DOHH2 (cell line): Measurements from ENCODE around the gene DISP2.

ENCODE experiments used
- H3F3A ChIP-seq: fragments of 200-600 bp; sonication (generic), shearing (Covaris generic); 2 replicates; pipeline ENCODE4 v1.6.0; 2016; ENCODE audit warnings: antibody characterized with exemption, mild to moderate bottlenecking; ENCODE audit not compliant: control insufficient read depth, insufficient read depth
- H3K27ac ChIP-seq: fragments of 200-600 bp; sonication (generic); 2 replicates; pipeline ENCODE4 v1.5.1; 2014; ENCODE audit warnings: low read depth, mild to moderate bottlenecking, low read length, moderate library complexity
- H3K27me3 ChIP-seq: fragments of 200-600 bp; sonication (generic); 2 replicates; pipeline ENCODE4 v1.6.1; 2014; ENCODE audit warnings: mild to moderate bottlenecking, low read length, mixed read lengths; ENCODE audit not compliant: control insufficient read depth
- H3K36me3 ChIP-seq: fragments of 200-600 bp; sonication (generic); 2 replicates; pipeline ENCODE4 v1.6.1; 2014; ENCODE audit warnings: mild to moderate bottlenecking, low read length, moderate library complexity, mixed read lengths; ENCODE audit not compliant: control insufficient read depth
- H3K4me1 ChIP-seq: fragments of 200-600 bp; sonication (generic); 2 replicates; pipeline ENCODE4 v1.6.1; 2014; ENCODE audit warnings: mild to moderate bottlenecking, low read length, mixed read lengths; ENCODE audit not compliant: control insufficient read depth
- H3K4me2 ChIP-seq: fragments of 200-600 bp; sonication (generic); 2 replicates; pipeline ENCODE4 v1.6.0; 2014; ENCODE audit warnings: mild to moderate bottlenecking, low read length, moderate library complexity
- H3K4me3 ChIP-seq: fragments of 200-600 bp; sonication (generic); 2 replicates; pipeline ENCODE4 v1.5.1; 2014; ENCODE audit warnings: mild to moderate bottlenecking, low read length, mixed read lengths
- H3K79me2 ChIP-seq: fragments of 200-600 bp; sonication (generic); 2 replicates; pipeline ENCODE4 v1.6.1; 2014; ENCODE audit warnings: mild to moderate bottlenecking, low read length, mixed read lengths; ENCODE audit not compliant: control insufficient read depth
- H3K9me2 ChIP-seq: fragments of 200-600 bp; sonication (generic); replicated peaks from 2 replicates; pipeline ENCODE4 v1.6.1; 2014; ENCODE audit warnings: mild to moderate bottlenecking, low read length, mixed read lengths; ENCODE audit not compliant: control insufficient read depth
- H3K9me3 ChIP-seq: fragments of 200-600 bp; sonication (generic); 2 replicates; pipeline ENCODE4 v1.6.1; 2014; ENCODE audit warnings: antibody characterized with exemption, low read length, mixed read lengths; ENCODE audit not compliant: control insufficient read depth, insufficient read depth
- H4K20me1 ChIP-seq: fragments of 200-600 bp; sonication (generic); 2 replicates; pipeline ENCODE4 v1.6.0; 2014; ENCODE audit warnings: low read depth, mild to moderate bottlenecking, antibody characterized with exemption, low read length, moderate library complexity; ENCODE audit not compliant: control insufficient read depth, insufficient read depth
- EZH2phosphoT487 ChIP-seq: fragments of 200-600 bp; sonication (generic); IDR thresholded peaks from 2 replicates; pipeline ENCODE4 v1.6.1; 2017; ENCODE audit warnings: borderline replicate concordance, mild to moderate bottlenecking, antibody characterized with exemption, low read length, moderate library complexity, mixed read lengths
- TF ChIP-seq, protein P1 (sequence below): fragments of 200-600 bp; sonication (generic); IDR thresholded peaks from one replicate; pipeline ENCODE4 v1.5.1; 2014; ENCODE audit warnings: antibody characterized with exemption, mild to moderate bottlenecking, low read depth, low read length; ENCODE audit not compliant: poor library complexity, severe bottlenecking

The DISP2 gene

DNA sequence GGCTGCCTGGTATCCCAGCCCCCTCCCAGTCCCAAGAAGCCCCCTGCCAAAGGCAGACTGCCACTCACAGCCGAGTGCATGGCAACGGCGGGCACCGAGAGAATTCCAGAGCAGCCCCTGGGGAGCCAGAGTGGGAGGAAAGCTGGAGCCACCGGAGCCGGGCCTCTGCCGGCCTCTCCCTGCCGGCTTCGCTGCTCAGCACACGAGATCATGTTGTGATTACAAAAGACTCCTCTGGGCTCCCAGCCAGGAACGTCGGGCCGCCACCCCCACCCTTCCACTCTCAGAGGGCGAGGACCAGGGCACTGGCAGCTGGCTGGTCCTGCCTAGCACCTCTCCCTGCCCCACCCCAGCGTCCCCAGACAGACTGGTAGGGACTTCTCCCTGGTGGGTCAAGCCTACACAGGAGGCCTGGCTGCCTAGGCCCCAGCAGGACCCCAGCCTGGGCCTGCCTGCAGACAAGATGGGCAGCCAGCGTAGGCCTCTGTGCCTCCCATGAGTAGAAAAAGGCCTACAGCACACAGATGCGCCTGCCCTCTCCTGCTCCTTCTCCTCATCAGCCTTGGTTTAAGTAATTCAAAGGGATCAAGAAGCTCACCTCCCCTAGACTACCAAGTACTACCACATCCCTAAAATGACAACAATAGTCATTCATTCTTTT is 17.1 kb upstream of the DISP2 start, which contains the start of gene CCDC9B:
Gene CCDC9B (minus strand): TSS at position 200 of the 661 bp plus-strand sequence. CDS start 120 bp downstream, at position 80.
- no peaks in the 10 kb centered on the region for H4K20me1 ChIP-seq
- no peaks in the 10 kb centered on the region for H3K79me2 ChIP-seq
- no peaks in the 10 kb centered on the region for H3K9me2 ChIP-seq
- H3K4me3 ChIP-seq: no peak within 1 kb of the TSS
- H3F3A ChIP-seq: no peaks in the 10 kb centered on the region
- H3K27me3 ChIP-seq: no peaks in the 10 kb centered on the region
- TF ChIP-seq EZH2phosphoT487: no peak
- TF ChIP-seq, protein P1, sequence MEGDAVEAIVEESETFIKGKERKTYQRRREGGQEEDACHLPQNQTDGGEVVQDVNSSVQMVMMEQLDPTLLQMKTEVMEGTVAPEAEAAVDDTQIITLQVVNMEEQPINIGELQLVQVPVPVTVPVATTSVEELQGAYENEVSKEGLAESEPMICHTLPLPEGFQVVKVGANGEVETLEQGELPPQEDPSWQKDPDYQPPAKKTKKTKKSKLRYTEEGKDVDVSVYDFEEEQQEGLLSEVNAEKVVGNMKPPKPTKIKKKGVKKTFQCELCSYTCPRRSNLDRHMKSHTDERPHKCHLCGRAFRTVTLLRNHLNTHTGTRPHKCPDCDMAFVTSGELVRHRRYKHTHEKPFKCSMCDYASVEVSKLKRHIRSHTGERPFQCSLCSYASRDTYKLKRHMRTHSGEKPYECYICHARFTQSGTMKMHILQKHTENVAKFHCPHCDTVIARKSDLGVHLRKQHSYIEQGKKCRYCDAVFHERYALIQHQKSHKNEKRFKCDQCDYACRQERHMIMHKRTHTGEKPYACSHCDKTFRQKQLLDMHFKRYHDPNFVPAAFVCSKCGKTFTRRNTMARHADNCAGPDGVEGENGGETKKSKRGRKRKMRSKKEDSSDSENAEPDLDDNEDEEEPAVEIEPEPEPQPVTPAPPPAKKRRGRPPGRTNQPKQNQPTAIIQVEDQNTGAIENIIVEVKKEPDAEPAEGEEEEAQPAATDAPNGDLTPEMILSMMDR: no peak
- peaks cover 10% of the 10 kb centered on the region for H3K4me1 ChIP-seq
- H3K27ac ChIP-seq: no peak within 1 kb of the TSS
- no peaks in the 10 kb centered on the region for H3K36me3 ChIP-seq
- H3K9me3 ChIP-seq: no peaks in the 10 kb centered on the region
- no peak within 1 kb of the TSS for H3K4me2 ChIP-seq

DNA sequence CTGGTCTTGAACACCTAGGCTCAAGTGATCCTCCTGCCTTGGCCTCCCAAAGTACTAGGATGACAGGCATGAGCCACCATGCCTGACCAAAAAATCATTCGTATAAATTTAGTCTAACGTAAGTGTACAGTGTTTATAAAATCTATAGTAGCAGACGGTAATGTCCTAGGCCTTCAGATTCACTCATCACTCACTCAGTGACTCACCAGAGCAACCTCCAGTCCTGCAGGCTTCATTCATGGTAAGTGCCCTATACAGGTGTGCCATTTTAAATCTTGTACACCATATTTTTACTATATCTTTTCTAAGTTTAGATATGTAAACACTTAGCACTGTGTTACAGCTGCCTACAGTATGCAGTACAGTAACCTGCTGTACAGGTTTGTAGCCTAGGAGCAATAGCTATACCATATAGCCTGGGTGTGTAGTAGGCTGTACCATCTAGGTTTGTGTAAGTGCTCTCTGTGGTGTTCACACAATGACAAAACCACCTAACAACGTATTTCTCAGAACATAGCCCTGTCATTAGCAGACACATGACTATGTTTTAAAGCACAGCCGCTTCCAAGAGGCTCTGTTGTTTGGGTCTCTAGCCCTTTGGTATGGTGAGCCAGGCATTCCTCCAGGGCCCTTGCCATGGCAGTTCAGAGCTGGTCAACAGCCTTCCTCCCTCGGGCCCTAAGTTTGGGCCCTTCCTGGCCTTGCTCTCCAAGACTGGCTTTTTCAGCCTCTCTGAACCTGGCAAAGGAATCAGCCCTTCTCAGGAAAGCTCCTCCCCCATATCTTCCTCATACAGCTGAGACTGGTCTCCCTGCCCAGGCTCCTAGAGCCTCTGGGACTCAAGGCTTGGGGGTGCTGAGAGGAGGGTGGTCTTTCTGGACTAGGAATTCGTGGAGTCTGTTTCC is 15.4 kb upstream of the DISP2 start:
- H3K4me1 ChIP-seq: peaks cover 5% of the 10 kb centered on the region
- H3K27ac ChIP-seq: no peak overlapping the region
- H3K79me2 ChIP-seq: no peaks in the 10 kb centered on the region
- no peaks in the 10 kb centered on the region for H3F3A ChIP-seq
- TF ChIP-seq EZH2phosphoT487: no peak
- TF ChIP-seq, protein P1: no peak
- H3K4me3 ChIP-seq: no peak overlapping the region
- no peaks in the 10 kb centered on the region for H3K27me3 ChIP-seq
- H3K36me3 ChIP-seq: no peaks in the 10 kb centered on the region
- H3K9me2 ChIP-seq: no peaks in the 10 kb centered on the region
- no peaks in the 10 kb centered on the region for H4K20me1 ChIP-seq
- H3K9me3 ChIP-seq: no peaks in the 10 kb centered on the region
- H3K4me2 ChIP-seq: no peak overlapping the region

DNA sequence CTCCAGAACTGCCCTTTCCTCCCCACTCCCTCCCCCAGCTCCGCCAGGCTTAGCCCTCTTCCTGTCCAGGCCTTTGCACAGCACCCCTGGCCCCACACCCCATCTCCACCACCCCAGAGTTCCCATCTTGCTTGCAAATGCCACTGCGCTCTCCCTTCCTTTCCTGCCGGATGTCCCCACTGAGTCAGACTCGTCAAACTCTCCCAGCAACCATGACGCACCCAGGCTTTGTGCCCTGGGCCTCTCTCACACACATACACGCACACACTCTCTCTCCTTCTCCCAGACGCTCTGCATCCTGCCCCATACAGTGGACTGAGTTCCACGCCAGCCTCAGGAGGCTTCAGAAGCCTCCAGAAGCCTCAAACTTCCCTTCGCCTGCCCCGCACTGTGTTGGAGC is 14.5 kb upstream of the DISP2 start:
- no peak overlapping the region for H3K27ac ChIP-seq
- H3K4me2 ChIP-seq: no peak overlapping the region
- H3K27me3 ChIP-seq: no peaks in the 10 kb centered on the region
- H3K9me2 ChIP-seq: no peaks in the 10 kb centered on the region
- TF ChIP-seq EZH2phosphoT487: no peak
- TF ChIP-seq, protein P1: no peak
- peaks cover 2% of the 10 kb centered on the region; the same call in 1 of the 2 replicates for H3K4me1 ChIP-seq
- H3F3A ChIP-seq: no peaks in the 10 kb centered on the region
- H3K36me3 ChIP-seq: no peaks in the 10 kb centered on the region
- H3K9me3 ChIP-seq: no peaks in the 10 kb centered on the region
- no peaks in the 10 kb centered on the region for H3K79me2 ChIP-seq
- no peaks in the 10 kb centered on the region for H4K20me1 ChIP-seq
- no peak overlapping the region for H3K4me3 ChIP-seq
